GM12875 (cell line): ENCODE results near the gene SRSF3.

Source experiments
- H3K4me3 ChIP-seq: one replicate; pipeline ENCODE4 v1.5.1; 2011; ENCODE audit warnings: low read depth, low read length, control low read depth
- TF ChIP-seq, protein P1 (sequence below): IDR thresholded peaks from 2 replicates; pipeline ENCODE4 v1.5.1; 2011; ENCODE audit warnings: low read depth, mild to moderate bottlenecking, control low read depth, inconsistent platforms, low read length, moderate library complexity, borderline replicate concordance; ENCODE audit not compliant: insufficient read depth

Gene SRSF3

DNA sequence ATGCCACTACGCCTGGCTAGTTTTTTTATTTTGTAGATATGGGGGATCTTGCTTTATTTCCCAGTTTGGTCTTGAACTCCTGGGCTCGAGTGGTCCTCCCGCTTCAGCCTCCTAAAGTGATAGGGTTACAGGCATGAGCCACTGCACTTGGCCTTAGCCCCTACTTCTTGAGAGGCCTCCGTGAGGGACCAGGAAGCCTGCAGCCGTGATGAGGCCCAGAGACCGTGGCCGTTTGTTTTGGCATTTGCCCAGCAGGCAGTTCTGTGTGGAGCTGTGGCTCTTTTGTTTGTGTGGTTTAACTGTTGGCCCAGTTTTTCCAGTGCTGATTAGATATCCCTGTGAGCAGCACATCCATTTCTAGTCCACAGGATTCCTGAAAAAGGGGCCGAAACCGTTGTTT is 39.8 kb downstream of the SRSF3 start:
- TF ChIP-seq, protein P1, sequence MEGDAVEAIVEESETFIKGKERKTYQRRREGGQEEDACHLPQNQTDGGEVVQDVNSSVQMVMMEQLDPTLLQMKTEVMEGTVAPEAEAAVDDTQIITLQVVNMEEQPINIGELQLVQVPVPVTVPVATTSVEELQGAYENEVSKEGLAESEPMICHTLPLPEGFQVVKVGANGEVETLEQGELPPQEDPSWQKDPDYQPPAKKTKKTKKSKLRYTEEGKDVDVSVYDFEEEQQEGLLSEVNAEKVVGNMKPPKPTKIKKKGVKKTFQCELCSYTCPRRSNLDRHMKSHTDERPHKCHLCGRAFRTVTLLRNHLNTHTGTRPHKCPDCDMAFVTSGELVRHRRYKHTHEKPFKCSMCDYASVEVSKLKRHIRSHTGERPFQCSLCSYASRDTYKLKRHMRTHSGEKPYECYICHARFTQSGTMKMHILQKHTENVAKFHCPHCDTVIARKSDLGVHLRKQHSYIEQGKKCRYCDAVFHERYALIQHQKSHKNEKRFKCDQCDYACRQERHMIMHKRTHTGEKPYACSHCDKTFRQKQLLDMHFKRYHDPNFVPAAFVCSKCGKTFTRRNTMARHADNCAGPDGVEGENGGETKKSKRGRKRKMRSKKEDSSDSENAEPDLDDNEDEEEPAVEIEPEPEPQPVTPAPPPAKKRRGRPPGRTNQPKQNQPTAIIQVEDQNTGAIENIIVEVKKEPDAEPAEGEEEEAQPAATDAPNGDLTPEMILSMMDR = no peak
- no peak overlapping the region for H3K4me3 ChIP-seq

DNA sequence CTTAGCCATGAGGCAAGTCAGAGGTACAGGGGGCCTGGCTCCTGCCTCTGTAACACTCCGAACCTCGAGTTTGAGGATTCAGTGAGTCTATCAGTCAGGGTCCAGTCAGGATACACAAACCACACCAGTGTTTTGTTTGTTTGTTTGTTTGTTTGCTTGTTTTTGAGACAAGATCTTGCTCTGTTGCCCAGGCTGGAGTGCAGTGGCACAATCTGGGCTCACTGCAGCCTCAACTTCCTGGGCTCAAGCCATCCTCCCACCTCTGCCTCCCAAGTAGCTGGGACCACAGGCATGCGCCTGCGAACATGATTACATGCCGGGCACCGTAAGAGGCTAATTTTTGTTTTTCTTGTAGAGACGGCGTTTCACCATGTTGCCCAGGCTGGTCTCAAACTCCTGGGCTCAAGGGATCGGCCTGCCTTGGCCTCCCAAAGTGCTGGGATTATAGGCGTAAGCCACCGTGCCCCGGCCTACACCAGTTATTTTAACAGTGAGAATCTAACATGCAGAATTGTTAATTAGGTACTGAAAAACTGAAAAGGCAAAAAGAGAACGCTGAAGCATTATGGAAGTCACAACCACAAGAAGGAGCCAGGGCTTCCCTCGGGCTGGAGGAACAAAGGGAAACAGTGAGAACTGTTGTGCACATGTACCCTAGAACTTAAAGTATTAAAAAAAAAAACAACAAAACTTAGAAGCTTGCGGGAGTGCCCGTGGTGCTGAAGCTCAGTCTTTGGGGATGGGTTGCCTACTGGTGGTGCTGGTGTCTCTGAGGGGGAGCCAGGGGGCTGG is 40.4 kb downstream of the SRSF3 start:
- H3K4me3 ChIP-seq = no peak overlapping the region
- TF ChIP-seq, protein P1 = no peak

DNA sequence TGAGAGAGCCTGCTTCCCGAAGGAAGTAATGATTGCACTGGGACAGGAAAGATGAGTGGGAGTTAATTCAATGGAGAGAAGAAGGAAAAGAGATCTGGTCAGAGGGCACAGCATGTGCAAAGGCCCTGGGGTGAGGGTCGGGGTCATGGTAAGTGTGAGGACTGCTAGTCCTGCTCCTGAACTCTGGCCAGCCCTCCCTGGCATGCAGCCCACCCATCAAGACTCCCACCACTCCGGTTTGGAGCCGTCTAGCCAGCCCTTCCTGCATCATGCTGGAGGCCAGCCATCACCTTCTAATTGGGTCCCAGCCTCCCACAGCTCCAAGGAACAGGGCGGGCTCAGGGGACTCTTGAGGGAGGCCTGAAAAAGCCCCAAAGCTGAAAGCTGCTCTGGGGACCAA is 42.1 kb downstream of the SRSF3 start:
- TF ChIP-seq, protein P1 = no peak

DNA sequence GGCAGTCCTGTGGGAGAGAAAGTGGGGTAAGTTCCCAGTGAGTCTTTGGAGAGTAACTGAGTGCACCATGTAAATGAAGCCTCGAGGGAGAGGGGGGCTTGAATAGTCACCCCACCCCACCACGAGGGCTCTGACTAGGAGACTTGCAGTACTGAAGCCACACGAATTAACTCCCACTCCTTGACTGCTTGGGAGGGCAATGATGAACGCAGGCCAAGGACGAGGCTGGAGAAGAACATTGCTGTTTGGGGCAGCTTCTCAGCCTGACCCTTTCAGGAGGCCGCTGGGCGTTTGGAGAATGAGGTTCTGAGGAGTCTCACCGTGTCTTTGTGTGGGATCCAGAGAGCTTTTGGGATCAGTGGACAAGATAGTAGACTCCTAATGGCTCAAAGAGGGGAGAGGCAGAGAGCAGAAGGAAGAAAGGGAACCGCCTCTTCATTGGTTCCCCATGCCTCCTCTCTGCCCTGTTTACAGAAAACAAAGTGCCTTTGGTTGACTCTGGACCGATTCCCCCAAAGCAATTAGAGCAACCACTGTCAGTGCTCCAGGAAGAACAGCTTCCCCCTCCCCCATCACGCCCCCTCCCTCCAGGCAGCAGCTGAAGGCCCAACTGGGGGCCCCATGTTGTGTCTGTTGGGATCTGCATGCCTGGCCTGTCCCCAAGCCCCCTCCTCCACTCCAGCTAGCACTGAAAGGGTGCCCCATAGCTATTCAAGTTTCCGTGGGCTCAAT is 42.7 kb downstream of the SRSF3 start:
- TF ChIP-seq, protein P1 = no peak
- H3K4me3 ChIP-seq = no peak overlapping the region

More for the DNA sequence above, 42.1 kb downstream of the SRSF3 start:
- H3K4me3 ChIP-seq = no peak overlapping the region

DNA sequence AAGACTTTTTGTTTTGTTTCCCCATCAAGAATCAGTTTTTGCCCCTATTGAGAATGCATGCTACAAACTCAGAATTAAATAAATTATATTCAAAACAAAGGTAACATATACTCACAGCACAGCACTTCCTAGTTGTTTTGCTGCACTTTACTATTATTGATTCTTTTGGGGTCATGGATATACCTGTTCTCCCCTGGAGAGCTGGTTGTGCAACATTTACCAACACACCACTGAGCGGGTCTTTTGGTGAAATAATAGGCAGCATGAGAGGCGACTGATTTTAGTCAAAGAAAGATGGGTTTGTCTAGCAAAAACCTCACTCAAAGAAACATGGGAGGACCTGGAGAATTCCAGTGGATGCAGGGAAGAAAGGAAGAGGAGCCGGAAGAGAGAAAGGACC is 44.4 kb downstream of the SRSF3 start:
- H3K4me3 ChIP-seq = no peak overlapping the region
- TF ChIP-seq, protein P1 = no peak

DNA sequence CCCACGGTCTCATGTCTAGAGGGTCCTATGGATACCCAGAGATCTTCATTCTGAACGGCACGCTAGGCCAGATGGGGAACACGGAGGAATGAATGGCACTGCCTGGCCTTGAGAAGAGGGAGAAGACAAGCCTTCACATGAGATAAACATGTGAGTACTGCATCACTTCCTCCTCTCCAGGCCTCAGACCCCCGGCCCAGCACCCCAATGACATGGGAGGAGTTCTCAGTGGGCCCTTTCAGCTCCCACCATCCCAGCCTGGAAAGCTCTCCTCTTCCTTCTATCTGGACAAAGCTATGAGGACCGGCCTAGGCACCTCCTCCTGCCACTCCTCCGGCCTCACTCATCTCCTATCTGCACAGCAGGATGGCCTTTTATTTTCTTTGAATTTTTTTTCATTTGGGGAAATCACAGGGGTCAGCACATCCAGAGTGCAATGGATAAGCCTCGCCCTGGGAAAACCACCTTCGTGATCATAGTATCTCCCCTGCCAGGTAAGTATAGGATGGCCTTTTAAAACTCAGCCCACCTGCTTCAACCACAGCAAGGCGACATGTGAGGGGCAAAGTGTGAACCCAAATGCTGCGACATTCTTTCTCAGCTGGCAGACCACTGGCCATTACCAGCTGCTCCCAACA is 45.1 kb downstream of the SRSF3 start:
- TF ChIP-seq, protein P1 = no peak
- H3K4me3 ChIP-seq = no peak overlapping the region

DNA sequence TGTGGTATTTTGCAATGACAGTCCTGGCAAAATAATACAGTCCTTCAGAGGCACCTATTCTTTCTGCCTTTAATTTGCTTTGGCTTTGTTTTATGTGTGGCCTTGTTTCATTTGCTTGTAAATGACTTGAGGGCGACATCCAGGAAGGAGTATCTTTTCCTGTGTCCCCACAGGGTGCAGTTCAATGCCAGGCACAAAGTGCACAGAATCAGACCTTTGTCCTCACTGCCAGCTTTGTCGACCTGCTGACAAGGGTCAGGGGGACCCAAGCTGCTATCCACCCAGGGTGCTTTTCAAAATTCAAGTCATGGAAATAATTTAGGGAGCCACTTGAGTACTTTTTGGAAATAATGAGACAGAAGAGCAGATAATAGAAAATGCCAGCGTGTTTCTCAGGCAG is 47.4 kb downstream of the SRSF3 start:
- H3K4me3 ChIP-seq = no peak overlapping the region
- TF ChIP-seq, protein P1 = no peak
